ENCODE data around the gene SPDYE11. TPM values are rescaled to one million over a fixed set of nuclear protein-coding genes. Genes with fewer than 3 reads are reported as not detected.
"Not testable (repeated sequence)": the region's sequence is repeated elsewhere in the genome, so short reads cannot be mapped to it uniquely, and the experiment has no call there.

SPDYE11 gene
- total and polyA plus RNA-seq, 2 experiments from 2014 or later: 1.4 TPM; not detected in 1

DNA sequence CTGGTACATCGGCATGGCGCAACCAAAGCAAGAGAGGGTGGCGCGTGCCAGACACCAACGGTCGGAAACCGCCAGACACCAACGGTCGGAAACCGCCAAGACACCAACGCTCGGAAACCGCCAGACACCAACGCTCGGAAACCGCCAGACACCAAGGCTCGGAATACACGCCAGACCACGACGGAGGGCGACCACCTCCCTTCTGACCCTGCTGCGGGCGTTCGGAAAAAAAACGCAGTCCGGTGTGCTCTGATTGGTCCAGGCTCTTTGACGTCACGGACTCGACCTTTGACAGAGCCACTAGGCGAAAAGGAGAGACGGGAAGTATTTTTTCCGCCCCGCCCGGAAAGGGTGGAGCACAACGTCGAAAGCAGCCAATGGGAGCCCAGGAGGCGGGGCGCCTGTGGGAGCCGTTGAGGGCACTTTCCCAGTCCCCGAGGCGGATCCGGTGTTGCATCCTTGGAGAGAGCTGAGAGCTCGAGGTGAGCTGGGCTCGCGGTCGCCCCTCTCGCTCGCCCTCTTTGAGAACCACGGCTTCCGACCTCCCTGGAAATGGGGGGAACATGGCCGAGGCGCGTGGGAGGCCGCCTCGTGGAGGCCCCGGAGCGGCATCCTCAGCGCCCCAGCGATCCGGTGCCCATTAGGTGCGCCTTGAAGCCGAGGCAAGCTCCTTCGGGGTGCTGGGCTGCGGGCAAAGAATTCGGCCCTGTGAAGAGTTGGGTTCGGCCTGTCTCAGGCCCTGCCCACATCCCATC, 51.8 kb downstream of the SPDYE11 start:
- peak overlapping the region; percentile 96 for H3K4me3 Mint-ChIP-seq
- TF ChIP-seq POLR2AphosphoS5 (IDR thresholded peaks at IDR 0.05; ENCODE audit: low read depth): peak; percentile 95
- peak; percentile 88 for TF ChIP-seq CREB1 (CRISPR knock-in tag; IDR thresholded peaks at IDR 0.05; ENCODE audit: low read depth)
- not testable (repeated sequence) for H3K36me3 Mint-ChIP-seq (ENCODE audit: low read depth); H3K4me1 Mint-ChIP-seq; H4K20me1 ChIP-seq (replicated peaks; ENCODE audit: insufficient read depth); H2AFZ ChIP-seq; H3K79me2 ChIP-seq (replicated peaks; ENCODE audit: insufficient read depth); H3K27me3 ChIP-seq (ENCODE audit: insufficient read depth); H3K36me3 ChIP-seq (ENCODE audit: insufficient read depth); H3K27me3 Mint-ChIP-seq (ENCODE audit: insufficient read depth, low read depth, poor library complexity); H3K9me3 Mint-ChIP-seq; H3K9me2 ChIP-seq (ENCODE audit: insufficient read depth); H3F3A ChIP-seq (replicated peaks; ENCODE audit: low read depth); H3K4me1 ChIP-seq (ENCODE audit: insufficient read depth); H3K4me2 ChIP-seq
- H3K27ac Mint-ChIP-seq: peak overlapping the region; percentile 99
- Histone ChIP-seq H3K27ac (ENCODE audit: low read depth) (peak overlapping the region; percentile 92; the same call in 1 of the 2 replicates), H3K4me3 (peak overlapping the region; percentile 61)
- ATAC-seq (peak; percentile 88), DNase-seq (ENCODE audit: low spot score) (peak; percentile 85)

GRCh38 chr7:73005356-73005692, 52.4 kb downstream of the SPDYE11 start:
- not testable (repeated sequence) for H4K20me1 ChIP-seq (replicated peaks; ENCODE audit: insufficient read depth); H3K4me1 Mint-ChIP-seq; H3K4me1 ChIP-seq (ENCODE audit: insufficient read depth); H3K79me2 ChIP-seq (replicated peaks; ENCODE audit: insufficient read depth); H3K36me3 ChIP-seq (ENCODE audit: insufficient read depth); H3K27me3 Mint-ChIP-seq (ENCODE audit: insufficient read depth, low read depth, poor library complexity); H3F3A ChIP-seq (replicated peaks; ENCODE audit: low read depth); H3K27me3 ChIP-seq (ENCODE audit: insufficient read depth); H3K27ac ChIP-seq (ENCODE audit: low read depth); H2AFZ ChIP-seq; H3K36me3 Mint-ChIP-seq (ENCODE audit: low read depth); H3K9me3 Mint-ChIP-seq; DNase-seq (ENCODE audit: low spot score); H3K9me2 ChIP-seq (ENCODE audit: insufficient read depth); H3K4me2 ChIP-seq
- H3K4me3 ChIP-seq: peak overlapping the region; percentile 61
- H3K4me3 Mint-ChIP-seq: peak overlapping the region; percentile 96
- peak overlapping the region; percentile 99 for H3K27ac Mint-ChIP-seq
- peak; percentile 91 for ATAC-seq

GRCh38 chr7:72997887-72998468, 59.7 kb downstream of the SPDYE11 start:
- ATAC-seq; H3K9me2 ChIP-seq (ENCODE audit: insufficient read depth); H3K27ac Mint-ChIP-seq: not testable (repeated sequence)

More at GRCh38 chr7:72997887-72998468, 59.7 kb downstream of the SPDYE11 start:
- H3K36me3 Mint-ChIP-seq (ENCODE audit: low read depth); H3K27me3 Mint-ChIP-seq (ENCODE audit: insufficient read depth, low read depth, poor library complexity); H3K27me3 ChIP-seq (ENCODE audit: insufficient read depth); H2AFZ ChIP-seq; H3K4me1 Mint-ChIP-seq; H3K4me2 ChIP-seq; H3K4me3 ChIP-seq; H3K27ac ChIP-seq (ENCODE audit: low read depth); H3K79me2 ChIP-seq (replicated peaks; ENCODE audit: insufficient read depth); H3K9me3 Mint-ChIP-seq; DNase-seq (ENCODE audit: low spot score); H3K4me1 ChIP-seq (ENCODE audit: insufficient read depth); H3K36me3 ChIP-seq (ENCODE audit: insufficient read depth); H3K4me3 Mint-ChIP-seq; H4K20me1 ChIP-seq (replicated peaks; ENCODE audit: insufficient read depth); H3F3A ChIP-seq (replicated peaks; ENCODE audit: low read depth): not testable (repeated sequence)

Small RNA genes within 50 kb of the gene (small RNA-seq; reads per million reads assigned to genes)
- gene RF00019 (ENCODE audit: low replicate concordance): not detected

Other genes with a start within 250 kb of the SPDYE11 start
- gene TYW1B, start 229.7 kb downstream of the SPDYE11 start, total RNA-seq (2014; rRNA removed; shearing (Covaris generic)): 2.8 and 4.6 TPM in 2 replicates
- 5.6 and 6.2 TPM in 2 replicates for gene TYW1B, start 229.7 kb downstream of the SPDYE11 start, polyA plus RNA-seq (2016; fragmentation: Nextera tagmentation; extraction: Ambion mirVana)
- 37.1 and 39.8 TPM in 2 replicates for gene POM121, start 132.8 kb downstream of the SPDYE11 start, total RNA-seq (2014; rRNA removed; shearing (Covaris generic))
- 24.1 and 24.5 TPM in 2 replicates for gene POM121, start 132.8 kb downstream of the SPDYE11 start, polyA plus RNA-seq (2016; fragmentation: Nextera tagmentation; extraction: Ambion mirVana)
- not detected in 2 replicates for gene TRIM74, start 88.4 kb downstream of the SPDYE11 start, total RNA-seq (2014; rRNA removed; shearing (Covaris generic))
- not detected in 2 replicates for gene TRIM74, start 88.4 kb downstream of the SPDYE11 start, polyA plus RNA-seq (2016; fragmentation: Nextera tagmentation; extraction: Ambion mirVana)
- not detected in 2 replicates for gene SPDYE8, start 28.1 kb downstream of the SPDYE11 start, total RNA-seq (2014; rRNA removed; shearing (Covaris generic))
- 0.14 and 0.34 TPM in 2 replicates for gene SPDYE8, start 28.1 kb downstream of the SPDYE11 start, polyA plus RNA-seq (2016; fragmentation: Nextera tagmentation; extraction: Ambion mirVana)
- gene SPDYE9, start 28.1 kb upstream of the SPDYE11 start, total RNA-seq (2014; rRNA removed; shearing (Covaris generic)): not detected in 2 replicates
- 0.78 and 1.1 TPM in 2 replicates for gene SPDYE9, start 28.1 kb upstream of the SPDYE11 start, polyA plus RNA-seq (2016; fragmentation: Nextera tagmentation; extraction: Ambion mirVana)

All from GM23338 (cell line).